HG03066 (cell line): ENCODE measurements around the gene ZNF100.
"Not testable (repeated sequence)": the region's sequence is repeated elsewhere in the genome, so short reads cannot be mapped to it uniquely, and the experiment has no call there.

Experiments used
- ATAC-seq: cut with Tn5 transposase; IDR thresholded peaks from one replicate; pipeline ENCODE4 v1.9.1; 2021; ENCODE audit warnings: low read depth; ENCODE audit not compliant: unreplicated experiment

ZNF100 gene

DNA sequence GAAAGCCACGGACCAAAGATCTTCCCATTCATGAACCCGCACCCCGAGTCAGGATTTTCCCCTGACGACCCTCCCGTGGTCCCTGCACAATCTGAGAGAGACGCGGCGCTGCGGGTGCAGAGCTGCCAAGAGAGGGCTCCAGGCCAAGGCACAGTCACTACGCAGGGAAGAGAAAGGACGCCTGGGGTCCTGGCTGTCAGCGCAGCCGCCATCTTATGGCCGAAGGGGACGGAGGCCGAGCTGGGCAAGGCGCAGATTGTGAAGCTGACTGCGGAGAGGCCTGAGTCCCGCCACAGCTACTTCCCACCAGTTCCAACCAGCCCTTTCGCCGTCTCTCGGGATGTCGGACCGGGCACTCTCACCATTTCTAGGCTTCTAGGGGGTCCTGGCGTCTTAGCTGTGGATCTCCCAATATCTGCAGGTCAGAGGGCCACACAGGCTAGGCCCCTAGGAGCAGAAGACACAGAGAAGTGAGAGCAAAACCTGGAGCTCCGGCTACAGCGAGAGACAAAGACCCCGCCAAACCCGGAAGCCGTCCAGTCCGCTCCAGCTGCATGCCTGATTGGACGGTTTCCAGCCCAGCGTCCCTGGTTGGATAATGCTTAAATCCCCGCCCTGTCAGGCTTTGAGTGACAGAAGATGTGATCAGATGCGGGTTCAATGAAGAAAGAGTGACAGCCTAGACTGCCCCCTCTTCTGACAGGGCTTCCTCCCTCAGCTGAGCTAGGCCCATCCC lies at the start of gene ZNF100:
ZNF100 (minus strand) TSS at position 515 of the 736 bp plus-strand sequence; CDS start at position 365, 150 bp downstream.
- ATAC-seq, result peak; percentile 87

DNA sequence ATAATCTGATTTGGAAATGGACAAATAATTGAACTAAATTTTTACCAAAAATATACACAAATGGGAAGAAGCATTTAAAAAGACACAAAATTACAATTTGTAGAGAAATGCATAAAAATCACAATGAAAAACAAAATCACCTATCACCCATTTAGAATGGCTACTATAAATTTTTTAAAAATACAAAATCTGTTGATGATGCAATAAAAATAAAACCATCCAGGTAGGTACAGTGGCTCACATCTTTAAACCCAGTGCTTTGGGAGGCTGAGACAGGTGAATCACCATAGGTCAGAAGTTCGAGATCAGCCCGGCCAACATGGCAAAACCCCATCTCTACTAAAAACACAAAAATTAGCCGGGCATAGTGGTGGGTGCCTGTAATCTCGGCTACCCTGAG lies 45.1 kb upstream of the ZNF100 start:
- no peak for ATAC-seq

DNA sequence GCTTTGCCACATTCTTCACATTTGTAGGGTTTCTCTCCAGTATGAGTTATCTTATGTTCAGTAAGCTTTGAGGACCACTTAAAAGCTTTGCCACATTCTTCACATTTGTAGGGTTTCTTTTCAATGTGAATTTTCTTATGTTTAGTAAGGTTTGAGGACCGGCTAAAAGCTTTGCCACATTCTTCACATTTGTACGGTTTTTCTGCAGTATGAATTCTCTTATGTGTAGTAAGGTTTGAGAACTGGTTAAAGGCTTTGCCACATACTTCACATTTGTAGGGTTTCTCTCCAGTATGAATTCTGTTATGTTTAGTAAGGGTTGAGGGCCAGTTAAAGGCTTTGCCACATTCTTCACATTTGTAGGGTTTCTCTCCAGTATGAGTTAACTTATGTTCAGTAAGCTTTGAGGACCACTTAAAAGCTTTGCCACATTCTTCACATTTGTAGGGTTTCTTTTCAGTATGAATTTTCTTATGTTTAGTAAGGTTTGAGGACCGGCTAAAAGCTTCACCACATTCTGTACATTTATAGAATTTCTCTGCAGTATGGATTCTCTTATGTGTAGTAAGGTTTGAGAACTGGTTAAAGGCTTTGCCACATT lies 41.1 kb upstream of the ZNF100 start:
- not testable (repeated sequence) for ATAC-seq

GRCh38 chr19:21789466-21790085 lies 22.2 kb upstream of the ZNF100 start:
- no peak for ATAC-seq

DNA sequence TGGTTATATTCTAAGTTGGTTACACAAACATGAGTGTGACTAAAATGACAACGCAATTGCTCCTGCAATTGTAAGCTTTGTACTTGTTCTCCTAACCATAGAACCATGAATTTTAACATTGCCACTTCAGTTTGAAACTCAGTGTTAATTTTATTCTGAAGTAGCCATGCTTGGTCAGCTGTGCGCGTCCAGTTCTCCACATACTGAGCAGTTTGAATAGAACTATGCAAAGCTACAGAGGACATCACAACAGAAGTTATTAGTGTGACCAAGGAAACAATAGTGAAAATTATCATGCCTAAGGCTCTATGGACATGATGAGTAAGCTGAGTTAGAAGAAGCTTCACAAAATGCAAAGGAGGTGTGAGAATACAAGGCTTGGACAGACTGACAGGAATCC lies 19.6 kb upstream of the ZNF100 start:
- ATAC-seq, result no peak

- not testable (repeated sequence) for ATAC-seq
Observed at GRCh38 chr19:21775792-21776191, 8.4 kb upstream of the ZNF100 start.

DNA sequence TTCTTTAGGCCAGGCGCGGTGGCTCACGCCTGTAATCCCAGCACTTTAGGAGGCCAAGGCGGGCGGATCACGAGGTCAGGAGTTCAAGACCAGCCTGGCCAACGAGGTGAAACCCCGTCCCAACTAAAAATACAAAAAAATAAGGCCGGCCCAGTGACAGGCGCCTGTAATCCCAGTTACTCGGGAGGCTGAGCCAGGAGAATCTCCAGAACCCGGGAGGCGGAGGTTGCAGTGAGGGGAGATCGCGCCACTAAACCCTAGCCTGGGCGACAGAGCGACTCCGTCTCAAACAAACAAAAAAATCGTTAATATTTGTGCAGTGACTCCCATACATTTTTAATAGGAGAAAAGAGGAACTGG lies 694 bp downstream of the ZNF100 start:
- not testable (repeated sequence) for ATAC-seq

GRCh38 chr19:21765151-21765550 lies 2.2 kb downstream of the ZNF100 start:
- ATAC-seq, result no peak

DNA sequence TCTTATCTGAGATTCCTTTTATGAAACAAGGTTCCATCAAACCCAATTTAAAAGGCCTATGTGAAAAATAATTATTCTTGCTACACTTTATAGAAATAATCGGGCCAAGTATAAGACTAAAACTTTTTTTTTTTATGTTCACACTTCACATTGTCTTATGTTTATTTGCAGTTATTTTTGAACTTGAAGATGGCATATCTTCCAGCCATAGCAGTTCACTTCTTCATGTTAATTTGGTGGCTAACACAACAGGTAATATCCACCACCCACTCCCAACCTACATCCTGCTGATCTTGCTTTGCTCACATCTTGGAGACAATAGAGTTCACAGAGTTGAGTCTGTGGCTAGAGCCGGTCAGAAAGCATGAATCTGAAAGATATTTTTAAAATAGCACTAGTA lies 5.8 kb downstream of the ZNF100 start:
- not testable (repeated sequence) for ATAC-seq

DNA sequence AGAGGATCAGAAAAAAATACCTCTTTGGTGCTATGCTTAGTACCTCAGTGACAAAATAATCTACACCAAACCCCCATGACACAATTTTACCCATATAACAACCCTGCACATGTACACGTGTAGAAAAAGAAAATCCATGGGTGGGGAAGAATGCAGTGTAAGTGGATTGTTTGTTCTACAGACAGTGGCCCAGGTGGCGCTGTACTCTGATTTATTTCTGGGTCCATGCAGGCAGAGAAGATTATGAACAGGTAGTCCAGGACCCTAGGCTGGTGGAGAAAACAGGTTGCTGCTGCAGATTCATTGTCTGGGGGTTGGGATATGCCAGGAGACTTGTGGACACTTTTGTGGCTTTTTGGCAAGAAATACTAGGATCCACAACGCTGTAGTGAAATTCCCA lies 9.1 kb downstream of the ZNF100 start:
- no peak for ATAC-seq

DNA sequence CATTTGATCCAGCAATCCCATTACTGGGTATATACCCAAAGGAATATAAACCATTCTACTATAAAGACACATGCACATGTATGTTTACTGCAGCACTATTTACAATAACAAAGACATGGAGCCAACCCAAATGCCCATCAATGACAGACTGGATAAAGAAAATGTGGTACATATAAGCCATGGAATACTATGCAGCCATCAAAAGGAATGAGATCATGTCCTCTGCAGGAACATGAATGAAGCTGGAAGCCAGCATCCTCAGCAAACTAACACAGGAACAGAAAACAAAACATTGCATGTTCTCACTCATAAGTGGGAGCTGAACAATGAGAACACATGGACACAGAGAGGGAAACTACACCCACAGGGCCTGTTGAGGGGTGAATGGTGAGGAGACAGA lies 11.8 kb downstream of the ZNF100 start:
- ATAC-seq, result not testable (repeated sequence)

DNA sequence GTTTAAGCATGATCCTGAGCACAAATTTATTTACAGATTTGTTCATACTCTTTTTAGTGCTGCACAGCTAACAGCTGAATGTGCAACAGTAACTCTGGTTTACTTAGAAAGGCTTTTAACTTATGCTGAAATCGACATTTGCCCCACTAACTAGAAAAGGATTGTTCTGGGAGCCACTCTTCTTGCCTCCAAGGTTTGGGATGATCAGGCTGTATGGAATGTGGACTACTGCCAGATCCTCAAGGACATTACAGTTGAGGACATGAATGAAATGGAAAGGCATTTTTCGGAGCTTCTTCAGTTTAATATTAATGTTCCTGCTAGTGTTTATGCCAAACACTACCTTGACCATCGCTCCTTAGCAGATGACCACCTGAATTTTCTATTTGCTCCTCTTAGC lies 16.0 kb downstream of the ZNF100 start:
- no peak for ATAC-seq

GRCh38 chr19:21750586-21751128 lies 16.7 kb downstream of the ZNF100 start:
- ATAC-seq, result no peak

GRCh38 chr19:21749090-21749489 lies 18.3 kb downstream of the ZNF100 start:
- no peak for ATAC-seq

DNA sequence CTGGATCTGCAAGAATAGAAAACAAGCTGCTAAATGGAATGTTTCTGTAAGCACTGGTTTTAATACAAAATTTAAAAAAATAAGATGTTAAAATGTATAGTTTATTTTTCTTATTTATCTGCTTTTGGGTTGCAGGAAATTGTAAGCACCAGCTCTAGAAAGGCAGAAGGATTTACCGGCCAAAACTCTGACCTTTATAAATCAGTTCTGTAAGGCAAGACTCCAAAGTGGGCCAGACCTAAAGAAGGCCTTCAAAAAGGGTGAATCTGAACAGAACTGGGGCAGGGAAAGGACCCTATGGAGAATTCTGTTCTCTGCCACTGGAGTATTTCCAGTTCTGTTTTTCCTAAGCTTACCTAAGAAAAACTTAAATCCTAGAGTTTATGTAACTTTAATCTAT lies 19.3 kb downstream of the ZNF100 start:
- no peak for ATAC-seq

GRCh38 chr19:21740559-21740958 lies 26.8 kb downstream of the ZNF100 start:
- ATAC-seq, result no peak

- ATAC-seq, result not testable (repeated sequence)
Observed at GRCh38 chr19:21726942-21727747, 40.2 kb downstream of the ZNF100 start.

- no peak for ATAC-seq
Observed at GRCh38 chr19:21713761-21714160, 53.6 kb downstream of the ZNF100 start.

- no peak for ATAC-seq
Observed at GRCh38 chr19:21709464-21709863, 57.9 kb downstream of the ZNF100 start.

DNA sequence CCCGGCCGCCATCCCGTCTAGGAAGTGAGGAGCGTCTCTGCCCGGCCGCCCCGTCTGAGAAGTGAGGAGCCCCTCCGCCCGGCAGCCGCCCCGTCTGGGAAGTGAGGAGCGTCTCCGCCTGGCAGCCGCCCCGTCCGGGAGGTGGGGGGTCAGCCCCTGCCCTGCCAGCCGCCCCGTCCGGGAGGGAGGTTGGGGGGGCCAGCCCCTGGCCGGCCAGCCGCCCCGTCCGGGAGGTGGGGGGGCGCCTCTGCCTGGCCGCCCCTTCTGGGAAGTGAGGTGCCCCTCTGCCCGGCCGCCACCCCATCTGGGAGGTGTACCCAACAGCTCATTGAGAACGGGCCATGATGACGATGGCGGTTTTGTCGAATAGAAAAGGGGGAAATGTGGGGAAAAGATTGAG lies 59.5 kb downstream of the ZNF100 start:
- not testable (repeated sequence) for ATAC-seq

GRCh38 chr19:21707065-21707464 lies 60.3 kb downstream of the ZNF100 start:
- no peak for ATAC-seq
